GM18498 (cell line): Measurements from ENCODE around the gene CCDC138.

Experiments
- ATAC-seq: cut with Tn5 transposase; IDR thresholded peaks from one replicate; pipeline ENCODE4 v1.9.1; 2021; ENCODE audit warnings: mild to moderate bottlenecking, moderate library complexity; ENCODE audit not compliant: unreplicated experiment

The CCDC138 gene

DNA sequence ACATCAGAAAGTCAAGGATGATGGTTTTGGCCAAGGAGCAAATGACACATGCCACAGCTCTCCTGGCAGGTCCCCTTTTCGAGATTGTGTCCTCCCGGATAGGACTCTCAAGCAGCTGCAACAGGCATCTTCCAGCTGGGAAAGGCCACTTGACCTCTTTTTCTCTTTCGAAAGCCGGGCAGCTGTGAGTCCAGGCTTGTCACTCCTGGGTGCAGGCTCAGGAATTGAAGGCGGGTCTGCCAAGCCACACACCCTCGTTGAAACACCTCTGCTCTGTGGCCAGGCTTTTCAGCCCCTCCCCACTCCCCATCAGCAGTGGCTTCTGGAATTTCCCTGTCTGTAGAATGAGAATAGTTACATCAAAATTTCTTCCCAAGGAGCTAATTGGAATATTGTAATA is 98.0 kb downstream of the CCDC138 start:
- no peak for ATAC-seq

GRCh38 chr2:108889907-108890306 is 103.3 kb downstream of the CCDC138 start:
- no peak for ATAC-seq

DNA sequence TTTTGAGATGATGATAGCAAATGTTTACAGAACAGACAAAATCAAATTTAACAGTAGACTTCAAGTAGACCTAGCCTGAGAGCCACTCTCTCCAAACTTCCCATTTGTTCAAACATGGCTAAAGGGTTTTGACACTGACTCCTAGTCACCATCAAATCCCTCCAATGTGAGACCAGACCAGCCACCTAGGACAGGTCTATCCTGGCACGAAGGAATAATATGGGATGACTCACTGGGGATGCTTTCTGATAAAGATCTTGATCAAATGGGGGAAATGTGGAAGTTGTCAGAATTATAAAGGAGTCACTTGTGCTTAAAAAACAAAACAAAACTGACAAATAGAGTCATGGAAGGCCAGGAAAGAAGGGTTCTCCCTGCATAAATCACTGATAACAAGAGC is 106.7 kb downstream of the CCDC138 start:
- no peak for ATAC-seq

- no peak for ATAC-seq
Observed at GRCh38 chr2:108894766-108895165, 108.2 kb downstream of the CCDC138 start.

GRCh38 chr2:108895188-108895587 is 108.6 kb downstream of the CCDC138 start:
- no peak for ATAC-seq

- no peak for ATAC-seq
Observed at GRCh38 chr2:108896741-108897140, 110.2 kb downstream of the CCDC138 start.

GRCh38 chr2:108898315-108899082 is 111.9 kb downstream of the CCDC138 start:
- ATAC-seq = no peak

- no peak for ATAC-seq
Observed at GRCh38 chr2:108904680-108905079, 118.1 kb downstream of the CCDC138 start.

GRCh38 chr2:108905176-108905575 is 118.6 kb downstream of the CCDC138 start:
- ATAC-seq = no peak

- ATAC-seq = no peak
Observed at GRCh38 chr2:108905906-108906305, 119.3 kb downstream of the CCDC138 start.

DNA sequence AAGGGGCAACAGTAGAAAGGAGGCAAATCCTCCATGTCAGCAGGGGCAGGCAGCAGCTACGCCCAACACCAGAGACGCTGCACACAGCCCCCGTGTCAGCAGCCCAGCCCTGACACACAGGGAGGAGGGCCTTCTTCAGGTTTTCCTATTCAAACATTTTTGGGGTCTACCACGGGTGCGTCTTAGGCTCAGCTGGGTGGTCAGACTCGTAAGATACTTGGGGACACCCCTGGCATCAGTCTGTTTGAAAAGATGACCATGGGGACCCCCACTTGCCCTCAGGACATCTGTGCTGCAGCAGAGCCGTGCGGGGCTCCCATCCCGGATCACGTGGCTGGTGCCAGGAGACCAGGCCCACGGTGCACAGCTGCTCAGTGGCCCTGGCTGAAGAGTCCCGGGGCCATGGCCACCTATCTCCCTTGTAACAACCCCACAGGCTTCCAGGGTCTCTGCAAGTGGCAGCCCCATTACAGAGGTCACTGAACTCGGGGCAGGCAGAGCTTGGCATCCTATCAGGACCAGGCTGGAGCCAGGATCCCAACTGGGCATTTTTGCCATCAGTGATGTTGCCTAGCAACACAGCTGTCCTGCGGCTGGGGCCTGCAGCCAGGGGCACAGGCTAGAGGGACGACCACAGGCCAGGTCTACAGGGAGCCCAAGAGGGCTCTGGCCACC is 120.0 kb downstream of the CCDC138 start:
- ATAC-seq = no peak

DNA sequence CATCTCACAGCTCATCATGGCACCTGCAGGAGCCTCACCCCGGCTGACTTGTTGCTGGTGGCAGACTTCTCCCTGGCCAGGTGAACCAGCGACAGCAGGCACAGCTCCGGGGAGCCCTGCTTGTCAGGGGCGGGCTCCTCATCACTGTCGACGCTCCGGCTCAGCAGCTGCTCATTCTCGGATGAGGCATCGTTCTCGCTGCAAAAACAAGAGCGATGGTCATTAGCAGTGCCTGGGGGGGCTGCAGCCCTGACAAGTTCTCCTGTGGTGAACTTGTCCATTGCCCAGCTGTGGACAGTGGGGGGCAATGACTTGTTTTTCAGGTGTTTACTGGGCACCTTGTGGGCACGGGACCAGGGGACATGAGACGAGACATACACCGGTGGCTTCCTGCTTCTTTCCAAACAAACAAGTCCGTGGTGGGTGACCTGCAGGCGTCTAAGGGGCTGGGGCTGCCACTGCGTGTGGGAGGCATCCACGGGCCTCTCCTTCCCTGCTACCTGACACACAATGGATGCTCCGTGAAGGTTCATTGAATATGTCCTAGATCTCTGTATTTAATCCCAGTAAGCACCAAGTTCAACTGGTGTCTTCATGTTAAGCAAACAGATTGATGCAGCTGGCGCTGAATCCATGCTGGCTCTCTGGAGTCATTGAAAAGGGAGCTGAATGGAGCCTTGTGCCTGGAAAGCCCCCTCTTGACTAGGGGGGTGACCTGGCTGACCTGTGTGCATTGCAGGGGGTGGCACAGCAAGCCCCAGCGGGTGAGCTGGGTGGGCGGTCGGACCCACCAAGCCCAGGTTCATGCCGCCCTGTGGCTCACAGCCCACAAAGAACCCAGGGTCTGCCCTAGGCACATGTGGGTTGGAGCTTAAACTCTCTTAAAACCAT is 121.5 kb downstream of the CCDC138 start:
- no peak for ATAC-seq

GRCh38 chr2:108908713-108909070 is 122.1 kb downstream of the CCDC138 start:
- no peak for ATAC-seq

GRCh38 chr2:108909275-108909823 is 122.8 kb downstream of the CCDC138 start:
- no peak for ATAC-seq

GRCh38 chr2:108910011-108910431 is 123.5 kb downstream of the CCDC138 start:
- ATAC-seq = no peak

GRCh38 chr2:108910541-108911396 is 124.2 kb downstream of the CCDC138 start:
- ATAC-seq = no peak

DNA sequence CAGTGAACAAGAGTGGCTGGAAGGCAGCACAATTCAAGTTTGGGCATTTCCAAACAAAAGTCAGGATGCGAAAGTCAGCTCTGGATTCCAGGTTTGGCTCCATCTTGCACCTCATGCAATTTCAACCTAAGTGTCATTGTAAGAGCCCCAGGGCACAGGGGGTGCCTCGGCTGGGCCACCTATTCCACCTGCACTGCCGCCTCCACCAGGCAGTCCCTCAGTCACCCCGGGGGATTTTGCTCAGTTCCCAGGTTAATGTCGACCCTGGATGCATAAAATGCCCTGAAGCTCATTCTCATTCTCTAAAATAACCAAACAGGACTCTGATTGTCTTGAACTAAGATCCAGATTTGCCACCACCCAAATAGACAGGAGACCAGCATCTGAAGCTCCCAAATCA is 124.8 kb downstream of the CCDC138 start:
- no peak for ATAC-seq

- no peak for ATAC-seq
Observed at GRCh38 chr2:108911807-108912628, 125.4 kb downstream of the CCDC138 start.

- ATAC-seq = no peak
Observed at GRCh38 chr2:108912629-108912902, 126.0 kb downstream of the CCDC138 start.
